Smooth muscle cell (in vitro differentiated cells): Measurements from ENCODE around the gene RAB6B. TPM values are rescaled to one million over a fixed set of nuclear protein-coding genes. Genes with fewer than 3 reads are reported as not detected.

Source experiments
- DNase-seq: peaks from one replicate; lab custom pipeline; 2025; ENCODE audit not compliant: unreplicated experiment; lab: John Stamatoyannopoulos, UW
- H2AFZ ChIP-seq: fragments of 200-600 bp; sonication (generic); 2 replicates; pipeline ENCODE4 v1.6.0; 2016; ENCODE audit warnings: antibody characterized with exemption, low read depth, mild to moderate bottlenecking
- H3F3A ChIP-seq: fragments of 200-600 bp; sonication (generic); 2 replicates; pipeline ENCODE4 v1.6.0; 2017; ENCODE audit warnings: antibody characterized with exemption, low read depth
- H3K27ac ChIP-seq: fragments of 200-600 bp; sonication (generic); 2 replicates; pipeline ENCODE4 v1.5.1; 2016; ENCODE audit warnings: low read depth, mild to moderate bottlenecking
- H3K27me3 ChIP-seq: fragments of 200-600 bp; sonication (generic); 2 replicates; pipeline ENCODE4 v1.6.1; 2016; ENCODE audit warnings: low read depth, mild to moderate bottlenecking
- H3K36me3 ChIP-seq: fragments of 200-600 bp; sonication (generic); 2 replicates; pipeline ENCODE4 v1.5.1; 2016; ENCODE audit warnings: low read depth
- H3K4me1 ChIP-seq: fragments of 200-600 bp; sonication (generic); 2 replicates; pipeline ENCODE4 v1.5.1; 2016; ENCODE audit warnings: low read depth
- H3K4me2 ChIP-seq: fragments of 200-600 bp; sonication (generic); 2 replicates; pipeline ENCODE4 v1.6.0; 2016; ENCODE audit warnings: mild to moderate bottlenecking
- H3K4me3 ChIP-seq: fragments of 200-600 bp; sonication (generic); 2 replicates; pipeline ENCODE4 v1.5.1; 2016; ENCODE audit warnings: mild to moderate bottlenecking
- H3K79me2 ChIP-seq: fragments of 200-600 bp; sonication (generic); 2 replicates; pipeline ENCODE4 v1.6.0; 2016; ENCODE audit warnings: low read depth, mild to moderate bottlenecking
- H3K9ac ChIP-seq: fragments of 200-600 bp; sonication (generic); 2 replicates; pipeline ENCODE4 v1.6.0; 2016; ENCODE audit warnings: low read depth
- H3K9me3 ChIP-seq: fragments of 200-600 bp; sonication (generic); replicated peaks from 2 replicates; pipeline ENCODE4 v1.5.1; 2016; ENCODE audit warnings: low read depth
- H4K20me1 ChIP-seq: fragments of 200-600 bp; sonication (generic); 2 replicates; pipeline ENCODE4 v1.6.0; 2016; ENCODE audit warnings: low read depth
- WGBS: methylation state at CpG from one replicate; pipeline ENCODE4 v1.1.7; 2016; ENCODE audit warnings: low lambda C conversion rate; 5-methylcytosine and 5-hydroxymethylcytosine counted together
- polyA plus RNA-seq: library from polyadenylated mRNA; unstranded; fragments of >200 nt; fragmentation: Nextera tagmentation; extraction: Ambion mirVana; gene quantifications from 2 replicates; pipeline ENCODE4 v1.2.1, GENCODE V29; 2016
- total RNA-seq: library from RNA; depleted of rRNA; stranded (reverse); fragments of >200 nt; gene quantifications from 2 replicates; pipeline ENCODE4 v1.2.3, GENCODE V29; 2014
- TF ChIP-seq, protein P1 (sequence below): fragments of 200-600 bp; sonication (generic); IDR thresholded peaks from 2 replicates; pipeline ENCODE4 v1.5.1; 2017; ENCODE audit warnings: borderline replicate concordance, mild to moderate bottlenecking, antibody characterized with exemption; ENCODE audit not compliant: insufficient read depth, poor library complexity, severe bottlenecking

The RAB6B gene
- total and polyA plus RNA-seq, 2 experiments from 2014 or later = 1.2 to 2.0 TPM

DNA sequence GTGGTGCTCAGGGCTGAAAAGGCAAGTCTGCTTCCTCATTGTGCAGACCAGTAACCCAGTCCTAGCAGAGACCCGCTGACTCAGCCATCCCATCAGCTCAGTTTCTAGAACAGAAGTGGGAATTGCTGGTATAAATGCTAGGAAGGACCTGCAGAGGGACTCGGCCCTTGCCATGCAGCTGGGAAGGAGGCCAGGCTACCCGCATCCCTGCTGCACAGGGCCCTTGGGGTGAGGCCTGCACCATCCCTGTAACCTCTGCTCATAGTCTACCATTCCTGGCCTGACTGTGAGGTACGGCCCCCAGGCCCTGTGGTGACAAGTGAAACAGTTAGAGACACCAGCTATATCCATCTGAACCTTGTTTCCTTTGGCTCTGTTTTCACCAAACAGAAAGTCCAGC, 23.5 kb downstream of the RAB6B start:
- DNase-seq = no peak
- no peaks in the 10 kb centered on the region for H3K27me3 ChIP-seq
- TF ChIP-seq, protein P1, sequence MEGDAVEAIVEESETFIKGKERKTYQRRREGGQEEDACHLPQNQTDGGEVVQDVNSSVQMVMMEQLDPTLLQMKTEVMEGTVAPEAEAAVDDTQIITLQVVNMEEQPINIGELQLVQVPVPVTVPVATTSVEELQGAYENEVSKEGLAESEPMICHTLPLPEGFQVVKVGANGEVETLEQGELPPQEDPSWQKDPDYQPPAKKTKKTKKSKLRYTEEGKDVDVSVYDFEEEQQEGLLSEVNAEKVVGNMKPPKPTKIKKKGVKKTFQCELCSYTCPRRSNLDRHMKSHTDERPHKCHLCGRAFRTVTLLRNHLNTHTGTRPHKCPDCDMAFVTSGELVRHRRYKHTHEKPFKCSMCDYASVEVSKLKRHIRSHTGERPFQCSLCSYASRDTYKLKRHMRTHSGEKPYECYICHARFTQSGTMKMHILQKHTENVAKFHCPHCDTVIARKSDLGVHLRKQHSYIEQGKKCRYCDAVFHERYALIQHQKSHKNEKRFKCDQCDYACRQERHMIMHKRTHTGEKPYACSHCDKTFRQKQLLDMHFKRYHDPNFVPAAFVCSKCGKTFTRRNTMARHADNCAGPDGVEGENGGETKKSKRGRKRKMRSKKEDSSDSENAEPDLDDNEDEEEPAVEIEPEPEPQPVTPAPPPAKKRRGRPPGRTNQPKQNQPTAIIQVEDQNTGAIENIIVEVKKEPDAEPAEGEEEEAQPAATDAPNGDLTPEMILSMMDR = no peak

DNA sequence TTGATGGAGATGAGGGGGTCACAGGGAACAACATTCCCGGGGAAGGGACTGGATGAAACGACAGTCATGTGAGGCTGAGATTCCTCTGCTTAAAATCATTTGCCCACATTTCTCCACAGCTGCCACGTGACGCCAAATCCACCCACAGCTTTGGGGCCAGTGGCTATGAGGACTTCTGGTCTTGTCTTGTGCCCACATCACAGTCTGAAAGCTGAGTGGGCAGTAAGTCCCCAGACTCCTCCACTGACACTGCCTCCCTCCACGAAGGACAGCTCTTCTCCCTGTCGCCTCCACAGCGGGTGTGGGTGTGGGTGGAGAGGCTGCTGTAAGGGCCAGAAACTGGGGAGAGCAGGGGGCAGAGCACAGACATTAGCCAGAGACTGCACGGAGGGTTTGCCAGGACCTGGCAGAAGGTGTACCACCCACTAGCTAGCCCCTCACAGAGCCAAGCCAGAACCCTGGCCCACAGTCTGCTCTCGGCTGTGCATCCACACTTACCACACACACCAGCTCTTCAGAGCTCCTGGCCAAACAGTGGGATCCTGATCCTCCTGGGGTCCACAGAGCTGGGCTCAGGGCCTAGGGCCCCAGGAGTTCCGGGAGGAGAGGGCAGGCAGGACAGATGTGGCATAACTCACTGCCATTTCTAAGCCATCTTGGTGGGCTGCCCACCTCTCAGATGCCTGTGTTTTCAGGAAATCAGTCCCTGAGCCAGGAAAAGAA, 24.2 kb downstream of the RAB6B start:
- TF ChIP-seq, protein P1 = no peak
- Histone ChIP-seq H3K9me3 (no peaks in the 10 kb centered on the region), H3K36me3 (no peaks in the 10 kb centered on the region), H3K79me2 (no peaks in the 10 kb centered on the region), H3K27me3 (no peaks in the 10 kb centered on the region), H3K27ac (no peak overlapping the region), H2AFZ (no peak overlapping the region), H3K4me2 (no peak overlapping the region), H3K4me1 (no peaks in the 10 kb centered on the region), H3F3A (no peaks in the 10 kb centered on the region), H4K20me1 (no peaks in the 10 kb centered on the region), H3K9ac (no peak overlapping the region), H3K4me3 (no peak overlapping the region)
- DNase-seq = no peak
- 85% methylated on average over 10 of the region's 10 CpGs for WGBS

More for the DNA sequence above, 23.5 kb downstream of the RAB6B start:
- H3K9me3 ChIP-seq = no peaks in the 10 kb centered on the region
- no peaks in the 10 kb centered on the region for H3K4me1 ChIP-seq
- H3K4me2 ChIP-seq = no peak overlapping the region
- no peaks in the 10 kb centered on the region for H3K36me3 ChIP-seq
- no peaks in the 10 kb centered on the region for H3F3A ChIP-seq
- H3K9ac ChIP-seq = no peak overlapping the region
- no peaks in the 10 kb centered on the region for H4K20me1 ChIP-seq
- H3K4me3 ChIP-seq = no peak overlapping the region
- WGBS = 85% methylated on average over 4 of the region's 4 CpGs
- no peaks in the 10 kb centered on the region for H3K79me2 ChIP-seq
- H3K27ac ChIP-seq = no peak overlapping the region
- no peak overlapping the region for H2AFZ ChIP-seq

DNA sequence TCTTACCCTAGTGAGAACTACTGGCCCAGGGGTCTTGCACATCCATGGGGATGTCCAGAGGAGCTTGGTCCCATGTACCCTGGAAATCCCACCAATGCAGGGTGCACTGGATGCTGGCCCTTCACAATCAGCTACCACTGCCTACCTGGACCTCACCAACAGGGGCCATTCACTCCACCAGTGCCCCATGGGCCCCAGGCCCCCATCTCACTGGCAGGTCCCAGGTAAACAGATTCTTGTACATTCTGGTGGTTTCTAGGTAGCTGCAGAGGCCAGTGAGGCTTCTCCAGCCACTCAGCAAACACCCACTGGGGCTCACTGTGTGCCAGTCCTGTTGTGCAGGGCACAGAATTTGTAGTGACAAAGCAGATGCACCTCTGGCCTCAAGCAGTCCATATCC, 24.9 kb downstream of the RAB6B start:
- no peaks in the 10 kb centered on the region for H3K36me3 ChIP-seq
- no peak overlapping the region for H3K27ac ChIP-seq
- no peaks in the 10 kb centered on the region for H3K27me3 ChIP-seq
- no peak overlapping the region for H3K4me2 ChIP-seq
- H3K79me2 ChIP-seq = no peaks in the 10 kb centered on the region
- H3K9ac ChIP-seq = no peak overlapping the region
- H4K20me1 ChIP-seq = no peaks in the 10 kb centered on the region
- H3K4me1 ChIP-seq = no peaks in the 10 kb centered on the region
- H3K4me3 ChIP-seq = no peak overlapping the region
- no peaks in the 10 kb centered on the region for H3F3A ChIP-seq
- DNase-seq = no peak
- no peaks in the 10 kb centered on the region for H3K9me3 ChIP-seq
- TF ChIP-seq, protein P1 = no peak
- no peak overlapping the region for H2AFZ ChIP-seq

DNA sequence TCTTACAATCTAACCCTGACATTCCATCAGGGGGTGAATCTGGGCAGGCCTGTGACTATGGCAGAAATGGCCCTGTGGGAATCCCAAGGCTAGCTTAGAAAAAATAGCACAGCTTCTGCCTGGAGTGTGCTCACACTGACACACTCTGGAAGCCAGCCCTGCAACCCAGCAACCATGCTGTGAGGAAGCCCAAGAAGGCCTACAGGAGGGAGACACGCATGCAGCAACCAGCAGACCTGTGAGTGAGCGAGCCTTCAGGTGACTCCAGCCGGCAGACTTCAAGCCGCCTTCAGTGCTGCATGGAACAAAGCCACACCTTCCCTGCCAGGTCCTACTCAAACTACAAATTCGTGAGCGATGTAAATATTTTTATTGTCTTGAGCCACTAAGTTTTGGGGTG, 26.1 kb downstream of the RAB6B start:
- 88% methylated on average over 6 of the region's 6 CpGs for WGBS

More for the DNA sequence above, 26.1 kb downstream of the RAB6B start:
- Histone ChIP-seq H3K4me3 (no peak overlapping the region), H3F3A (no peaks in the 10 kb centered on the region), H3K79me2 (no peaks in the 10 kb centered on the region), H2AFZ (no peak overlapping the region), H3K4me2 (no peak overlapping the region), H3K27ac (no peak overlapping the region), H3K27me3 (no peaks in the 10 kb centered on the region), H3K9ac (no peak overlapping the region), H3K9me3 (no peaks in the 10 kb centered on the region), H3K36me3 (no peaks in the 10 kb centered on the region), H3K4me1 (no peaks in the 10 kb centered on the region), H4K20me1 (no peaks in the 10 kb centered on the region)
- no peak for DNase-seq
- TF ChIP-seq, protein P1 = no peak
